Choroid plexus epithelial cell (primary cell): ENCODE data around the gene OGDH.
A peak's percentile ranks its signal among the peaks of the same experiment; 100 is the strongest.

Source experiments
- DNase-seq: peaks from one replicate; pipeline ENCODE4 v3.0.0-alpha.2; 2010; ENCODE audit warnings: low read depth
- H3K4me3 ChIP-seq: 2 replicates; pipeline ENCODE4 v1.5.1; 2011; ENCODE audit warnings: low read depth, mild to moderate bottlenecking, control low read depth, low read length, moderate library complexity
- TF ChIP-seq, protein P1 (sequence below): conservative IDR thresholded peaks from 2 replicates; pipeline ENCODE4 v1.5.1; 2011; ENCODE audit warnings: low read depth, mild to moderate bottlenecking, control low read depth, inconsistent platforms, low read length, moderate library complexity

Gene OGDH

GRCh38 chr7:44633254-44634186 is 27.1 kb downstream of the OGDH start:
- no peak overlapping the region for H3K4me3 ChIP-seq
- TF ChIP-seq, protein P1, sequence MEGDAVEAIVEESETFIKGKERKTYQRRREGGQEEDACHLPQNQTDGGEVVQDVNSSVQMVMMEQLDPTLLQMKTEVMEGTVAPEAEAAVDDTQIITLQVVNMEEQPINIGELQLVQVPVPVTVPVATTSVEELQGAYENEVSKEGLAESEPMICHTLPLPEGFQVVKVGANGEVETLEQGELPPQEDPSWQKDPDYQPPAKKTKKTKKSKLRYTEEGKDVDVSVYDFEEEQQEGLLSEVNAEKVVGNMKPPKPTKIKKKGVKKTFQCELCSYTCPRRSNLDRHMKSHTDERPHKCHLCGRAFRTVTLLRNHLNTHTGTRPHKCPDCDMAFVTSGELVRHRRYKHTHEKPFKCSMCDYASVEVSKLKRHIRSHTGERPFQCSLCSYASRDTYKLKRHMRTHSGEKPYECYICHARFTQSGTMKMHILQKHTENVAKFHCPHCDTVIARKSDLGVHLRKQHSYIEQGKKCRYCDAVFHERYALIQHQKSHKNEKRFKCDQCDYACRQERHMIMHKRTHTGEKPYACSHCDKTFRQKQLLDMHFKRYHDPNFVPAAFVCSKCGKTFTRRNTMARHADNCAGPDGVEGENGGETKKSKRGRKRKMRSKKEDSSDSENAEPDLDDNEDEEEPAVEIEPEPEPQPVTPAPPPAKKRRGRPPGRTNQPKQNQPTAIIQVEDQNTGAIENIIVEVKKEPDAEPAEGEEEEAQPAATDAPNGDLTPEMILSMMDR = no peak
- peak; percentile 94 for DNase-seq

GRCh38 chr7:44634187-44634838 is 27.9 kb downstream of the OGDH start:
- TF ChIP-seq, protein P1 = no peak
- H3K4me3 ChIP-seq = no peak overlapping the region
- no peak for DNase-seq

DNA sequence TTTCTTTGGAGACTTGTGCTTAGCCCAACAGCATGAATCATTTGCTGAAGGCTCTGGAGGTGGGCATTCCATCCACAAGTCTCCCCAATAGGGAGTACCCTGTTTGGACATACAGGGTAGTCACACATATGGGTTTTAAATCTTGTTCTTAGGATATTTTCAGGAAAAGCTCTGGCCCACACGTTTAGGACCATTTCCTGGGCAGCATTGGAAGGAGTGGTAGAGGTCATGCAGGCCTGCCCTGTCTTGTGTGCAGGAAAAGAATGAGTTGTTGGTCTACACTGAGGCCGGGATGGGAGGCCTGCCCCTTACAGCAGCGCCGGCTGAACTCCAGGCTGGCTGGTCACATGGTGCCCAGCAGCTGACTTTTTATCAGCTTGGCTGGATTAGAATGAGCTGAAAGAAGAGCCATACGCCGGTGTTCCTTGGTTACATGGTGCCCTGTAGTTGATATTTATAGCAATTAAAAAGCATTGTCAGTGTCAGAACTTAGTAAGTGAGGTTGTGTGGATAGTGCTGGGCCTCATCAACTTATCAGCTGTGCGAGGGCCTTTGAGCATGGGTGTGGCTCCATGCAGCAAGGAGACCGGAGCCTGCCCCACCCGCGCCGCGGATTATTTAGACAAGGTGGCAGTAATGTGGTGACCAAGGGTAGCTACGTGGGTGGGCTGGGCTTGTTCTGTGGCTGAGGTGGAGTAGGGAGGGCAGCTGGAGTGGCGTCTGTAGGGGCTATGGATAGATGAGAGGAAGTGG is 28.6 kb downstream of the OGDH start:
- TF ChIP-seq, protein P1 = no peak
- no peak overlapping the region for H3K4me3 ChIP-seq
- no peak for DNase-seq

DNA sequence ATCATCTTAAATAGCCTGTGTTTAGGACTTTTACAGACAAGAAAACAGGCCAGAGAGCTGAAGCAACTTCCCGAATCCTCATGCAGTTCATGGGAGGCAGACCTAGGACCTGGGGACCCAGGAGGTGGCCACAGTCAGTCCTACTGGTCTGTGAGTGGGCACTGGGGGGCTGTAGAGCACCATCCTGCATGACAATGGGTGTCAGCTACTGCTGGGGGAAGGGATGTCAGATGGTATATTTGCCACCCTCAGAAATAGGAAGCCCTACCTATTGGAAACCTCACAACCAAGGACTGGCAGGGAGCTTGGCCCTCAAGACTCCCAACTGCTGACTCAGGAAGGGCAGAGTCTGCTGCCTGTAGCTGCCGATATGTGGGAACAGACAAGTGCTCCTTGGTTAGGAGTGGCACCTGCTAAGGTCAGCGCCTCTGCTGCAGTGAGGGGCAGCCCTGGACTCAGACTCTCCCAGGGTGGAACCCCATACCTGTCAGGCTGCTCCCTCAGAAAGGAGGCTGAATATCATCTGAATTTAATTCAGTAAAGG is 29.7 kb downstream of the OGDH start:
- TF ChIP-seq, protein P1 = no peak
- no peak overlapping the region for H3K4me3 ChIP-seq
- no peak for DNase-seq

DNA sequence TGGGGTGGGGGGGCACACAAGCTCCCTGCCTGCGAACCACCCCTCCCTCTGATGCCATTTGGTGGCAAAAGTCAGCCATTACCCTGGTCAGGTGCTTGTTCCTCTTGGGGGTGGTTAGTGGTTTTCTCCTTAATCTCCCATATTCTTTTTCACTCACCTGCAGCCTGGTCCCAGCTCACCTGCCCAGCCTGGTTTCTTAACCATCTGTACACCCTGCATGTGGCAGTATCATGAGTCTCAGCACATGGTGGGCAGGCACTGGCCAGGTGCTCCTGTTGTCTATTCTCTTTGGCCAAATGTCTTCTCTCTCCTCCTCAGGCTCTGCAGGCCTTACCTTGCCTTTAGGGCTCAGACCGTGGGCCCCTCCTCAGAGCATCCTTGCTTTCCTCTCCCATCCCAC is 30.5 kb downstream of the OGDH start:
- no peak for DNase-seq

More for the DNA sequence above, 30.5 kb downstream of the OGDH start:
- H3K4me3 ChIP-seq = no peak overlapping the region
- TF ChIP-seq, protein P1 = no peak
